ENCODE measurements around the gene ADAMTS3. TPM values are rescaled to one million over a fixed set of nuclear protein-coding genes. Genes with fewer than 3 reads are reported as not detected.
"Not testable (repeated sequence)": the region's sequence is repeated elsewhere in the genome, so short reads cannot be mapped to it uniquely, and the experiment has no call there.

The ADAMTS3 gene
- total RNA-seq, 1 donor from 2014 or later, result 1.1 TPM

GRCh38 chr4:72430050-72430449 lies 139.0 kb downstream of the ADAMTS3 start:
- Histone ChIP-seq H3K36me3 (no peaks in the 10 kb centered on the region), H3K4me3 (no peak overlapping the region), H3K27ac (no peak overlapping the region), H3K9me3 (no peaks in the 10 kb centered on the region), H3K27me3 (ENCODE audit: low read depth) (no peaks in the 10 kb centered on the region), H3K4me1 (no peaks in the 10 kb centered on the region)
- ATAC-seq (no peak), DNase-seq (no peak)
- no peak for TF ChIP-seq CTCF (IDR thresholded peaks at IDR 0.05)
- intact Hi-C loops (cut with DNase I), result no loop called here

DNA sequence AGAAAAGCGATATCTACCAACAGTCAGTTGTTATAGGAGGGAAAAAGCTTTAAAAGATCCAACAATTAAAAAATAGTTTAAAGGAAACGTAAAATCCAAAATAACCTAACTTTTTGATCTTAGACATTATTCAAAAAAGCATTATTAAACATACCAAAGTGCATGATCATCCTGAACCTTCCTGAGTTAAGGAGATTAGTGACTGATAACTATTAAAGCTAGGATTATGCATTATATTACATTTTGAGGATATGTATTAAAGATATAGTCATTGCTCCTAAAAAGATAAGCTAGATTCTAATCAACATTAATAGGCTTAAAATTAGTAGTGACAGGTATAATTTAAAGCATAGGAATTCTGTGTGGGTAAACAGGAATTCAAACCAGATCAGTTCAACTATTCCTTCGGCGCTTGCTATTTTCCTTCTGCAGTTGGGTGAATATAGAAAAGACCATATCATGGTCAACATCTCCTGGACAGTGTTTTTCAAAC lies 139.6 kb downstream of the ADAMTS3 start:
- H3K27ac ChIP-seq, result no peak overlapping the region
- no peaks in the 10 kb centered on the region for H3K9me3 ChIP-seq
- no peak overlapping the region for H3K4me3 ChIP-seq
- ATAC-seq (no peak), DNase-seq (no peak)
- H3K4me1 ChIP-seq, result no peaks in the 10 kb centered on the region
- no peaks in the 10 kb centered on the region for H3K36me3 ChIP-seq
- TF ChIP-seq CTCF (IDR thresholded peaks at IDR 0.05), result no peak
- no peaks in the 10 kb centered on the region for H3K27me3 ChIP-seq (ENCODE audit: low read depth)
- intact Hi-C loops (cut with DNase I), result no loop called here

GRCh38 chr4:72427057-72427456 lies 142.0 kb downstream of the ADAMTS3 start:
- Histone ChIP-seq H3K4me1 (no peaks in the 10 kb centered on the region), H3K36me3 (no peaks in the 10 kb centered on the region), H3K27ac (no peak overlapping the region), H3K4me3 (no peak overlapping the region), H3K9me3 (no peaks in the 10 kb centered on the region), H3K27me3 (ENCODE audit: low read depth) (no peaks in the 10 kb centered on the region)
- DNase-seq (no peak), ATAC-seq (peak; percentile 47 to 57)
- intact Hi-C loops (cut with DNase I), result no loop called here
- no peak for TF ChIP-seq CTCF (IDR thresholded peaks at IDR 0.05)

GRCh38 chr4:72425908-72426307 lies 143.1 kb downstream of the ADAMTS3 start:
- H3K36me3 ChIP-seq; H3K9me3 ChIP-seq; H3K4me1 ChIP-seq; DNase-seq; H3K4me3 ChIP-seq; ATAC-seq; H3K27me3 ChIP-seq (ENCODE audit: low read depth); H3K27ac ChIP-seq; intact Hi-C loops (cut with DNase I): not testable (repeated sequence)

GRCh38 chr4:72424006-72424405 lies 145.0 kb downstream of the ADAMTS3 start:
- intact Hi-C loops (cut with DNase I), result no loop called here

GRCh38 chr4:72422416-72422815 lies 146.6 kb downstream of the ADAMTS3 start:
- no peak for TF ChIP-seq CTCF (IDR thresholded peaks at IDR 0.05)
- Histone ChIP-seq H3K27ac (no peak overlapping the region), H3K9me3 (no peaks in the 10 kb centered on the region), H3K4me1 (peaks cover 7% of the 10 kb centered on the region), H3K36me3 (no peaks in the 10 kb centered on the region), H3K27me3 (ENCODE audit: low read depth) (no peaks in the 10 kb centered on the region), H3K4me3 (no peak overlapping the region)
- no peak for ATAC-seq
- intact Hi-C loops (cut with DNase I), result no loop called here
- DNase-seq, result no peak

More at GRCh38 chr4:72424006-72424405, 145.0 kb downstream of the ADAMTS3 start:
- Histone ChIP-seq H3K27ac (no peak overlapping the region), H3K4me3 (no peak overlapping the region), H3K27me3 (ENCODE audit: low read depth) (no peaks in the 10 kb centered on the region), H3K9me3 (no peaks in the 10 kb centered on the region), H3K36me3 (no peaks in the 10 kb centered on the region), H3K4me1 (no peaks in the 10 kb centered on the region)
- ATAC-seq, result no peak
- no peak for TF ChIP-seq CTCF (IDR thresholded peaks at IDR 0.05)
- DNase-seq, result no peak
